Stomach (tissue), 9 donors: Measurements from ENCODE around the gene ATP8B4. TPM values are rescaled to one million over a fixed set of nuclear protein-coding genes. Genes with fewer than 3 reads are reported as not detected.

ENCODE experiments used
- DNase-seq, 2 donors: peaks; one replicate each; pipeline versions ENCODE4 v3.0.0 to v3.0.0-alpha.2; 2013 to 2019
- H3K27ac ChIP-seq, 5 donors: fragments of 200-600 bp in 4 of 5; sonication (generic) in 4 of 5; one replicate each; pipeline ENCODE4 v1.5.1; 2013 to 2019; ENCODE audit warnings: mild to moderate bottlenecking in 1 of 5, moderate library complexity in 1 of 5
- H3K27me3 ChIP-seq, 3 donors: fragments of 200-600 bp; sonication (generic); one replicate each; pipeline ENCODE4 v1.5.1; 2017 to 2019; ENCODE audit warnings: mixed run types in 1 of 3
- H3K36me3 ChIP-seq, 4 donors: fragments of 200-600 bp; sonication (generic); 1 replicate in 3 of 4; 2 replicates in 1 of 4; pipeline ENCODE4 v1.5.1; 2016 to 2019
- H3K4me1 ChIP-seq, 4 donors: fragments of 200-600 bp; sonication (generic); one replicate each; pipeline ENCODE4 v1.5.1; 2016 to 2019
- H3K4me3 ChIP-seq, 4 donors: fragments of 200-600 bp; sonication (generic) in 3 of 4; one replicate each; pipeline ENCODE4 v1.5.1; 2016 to 2019; ENCODE audit warnings: mild to moderate bottlenecking in 1 of 4
- H3K9me3 ChIP-seq, 4 donors: fragments of 200-600 bp; sonication (generic); one replicate each; pipeline ENCODE4 v1.5.1; 2016 to 2019
- EP300 ChIP-seq: sonication (generic); formaldehyde crosslinking; IDR thresholded peaks from one replicate; pipeline ENCODE4 v1.6.1; 2017; ENCODE audit warnings: antibody characterized with exemption
- POLR2A ChIP-seq, 4 donors: fragments of 450-650 bp; IDR thresholded peaks; one replicate each; pipeline ENCODE4 v1.6.1; 2016; ENCODE audit warnings: antibody characterized with exemption in 4 of 4, control low read depth in 2 of 4, mild to moderate bottlenecking in 1 of 4, moderate library complexity in 1 of 4
- POLR2AphosphoS5 ChIP-seq, 3 donors: sonication (generic); formaldehyde crosslinking; IDR thresholded peaks; one replicate each; pipeline ENCODE4 v1.6.1; 2016; ENCODE audit warnings: antibody characterized with exemption in 3 of 3
- WGBS, 5 donors: extraction: QIAGEN DNeasy Blood & Tissue Kit in 3 of 5; methylation state at CpG; one replicate each; pipeline versions ENCODE4 v1.1.5 to v1.1.7; 2013 to 2018; 5-methylcytosine and 5-hydroxymethylcytosine counted together
- intact Hi-C: fragments of 100-400 bp; cut with DNase I; formaldehyde crosslinking; loops from one replicate; pipeline ENCODE4 v1.15.1; 2023; ENCODE audit warnings: low total_unique reads
- polyA plus RNA-seq, 3 donors: library from polyadenylated mRNA; stranded (reverse); fragments of 200-250 nt; gene quantifications; one replicate each; pipeline ENCODE4 v1.2.3, GENCODE V29; 2013
- total RNA-seq, 5 donors: library from RNA; depleted of rRNA; stranded (reverse); fragments of >200 nt; gene quantifications; one replicate each; pipeline versions ENCODE4 v1.1.0 to v1.2.3, GENCODE V29; 2014 to 2016
- TF ChIP-seq, protein P1 (sequence below), 7 experiments: fragments of 450-650 bp in 4 of 7; fragments of 200-600 bp in 3 of 7; sonication (generic) in 3 of 7; IDR thresholded peaks; one replicate each; pipeline ENCODE4 v1.5.1; 2016 to 2019; ENCODE audit warnings: antibody characterized with exemption in 7 of 7, control low read depth in 2 of 7, mild to moderate bottlenecking in 1 of 7
- donor health status: healthy with polysubstance abuse.
- donor health status: Bipolar disorder and iron deficiency.
- donor health status: healthy.

ATP8B4 gene
- total and polyA plus RNA-seq, 8 donors, result under 0.01 to 14.3 (median 1.6) TPM

DNA sequence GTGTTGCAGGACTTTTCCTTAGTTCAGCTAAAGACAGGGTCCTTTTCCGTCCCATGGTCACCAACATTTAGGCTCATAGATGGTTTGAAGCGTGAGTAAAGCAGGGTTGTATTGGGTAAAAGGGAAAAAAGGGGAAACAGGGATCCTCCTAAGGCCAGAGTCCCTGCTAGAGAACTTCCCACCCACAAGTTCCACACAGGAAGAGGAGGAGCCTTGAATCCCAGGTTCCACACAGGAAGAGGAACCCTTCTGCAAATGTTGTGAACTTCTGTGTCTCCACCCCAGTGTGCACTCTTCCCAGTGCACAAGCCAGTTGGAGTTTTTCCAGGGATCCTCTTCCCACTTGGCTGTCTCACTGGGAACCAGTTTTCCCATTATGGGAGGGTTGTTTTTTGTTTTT lies 27.6 kb upstream of the ATP8B4 start:
- no peaks in the 10 kb centered on the region for H3K27me3 ChIP-seq
- 83 to 94% (median 88%) methylated on average over 2 of the region's 2 CpGs for WGBS, 5 donors
- no peak overlapping the region for H3K27ac ChIP-seq
- H3K4me3 ChIP-seq, result no peak overlapping the region
- no peak for DNase-seq
- intact Hi-C loops, result loop anchor here (10.0 kb wide), 1 partner anchor 1282 kb away; no protein-coding TSS in a partner anchor
- H3K36me3 ChIP-seq, result no peaks in the 10 kb centered on the region
- TF ChIP-seq EP300 (no peak), POLR2A (IDR thresholded peaks at IDR 0.05) (no peak), POLR2AphosphoS5 (IDR thresholded peaks at IDR 0.05) (no peak)
- TF ChIP-seq, protein P1, sequence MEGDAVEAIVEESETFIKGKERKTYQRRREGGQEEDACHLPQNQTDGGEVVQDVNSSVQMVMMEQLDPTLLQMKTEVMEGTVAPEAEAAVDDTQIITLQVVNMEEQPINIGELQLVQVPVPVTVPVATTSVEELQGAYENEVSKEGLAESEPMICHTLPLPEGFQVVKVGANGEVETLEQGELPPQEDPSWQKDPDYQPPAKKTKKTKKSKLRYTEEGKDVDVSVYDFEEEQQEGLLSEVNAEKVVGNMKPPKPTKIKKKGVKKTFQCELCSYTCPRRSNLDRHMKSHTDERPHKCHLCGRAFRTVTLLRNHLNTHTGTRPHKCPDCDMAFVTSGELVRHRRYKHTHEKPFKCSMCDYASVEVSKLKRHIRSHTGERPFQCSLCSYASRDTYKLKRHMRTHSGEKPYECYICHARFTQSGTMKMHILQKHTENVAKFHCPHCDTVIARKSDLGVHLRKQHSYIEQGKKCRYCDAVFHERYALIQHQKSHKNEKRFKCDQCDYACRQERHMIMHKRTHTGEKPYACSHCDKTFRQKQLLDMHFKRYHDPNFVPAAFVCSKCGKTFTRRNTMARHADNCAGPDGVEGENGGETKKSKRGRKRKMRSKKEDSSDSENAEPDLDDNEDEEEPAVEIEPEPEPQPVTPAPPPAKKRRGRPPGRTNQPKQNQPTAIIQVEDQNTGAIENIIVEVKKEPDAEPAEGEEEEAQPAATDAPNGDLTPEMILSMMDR (IDR thresholded peaks at IDR 0.05), result no peak
- H3K4me1 ChIP-seq, result peaks cover 0 to 8% (median 0%) of the 10 kb centered on the region in 4 donors
- H3K9me3 ChIP-seq, result no peaks in the 10 kb centered on the region

DNA sequence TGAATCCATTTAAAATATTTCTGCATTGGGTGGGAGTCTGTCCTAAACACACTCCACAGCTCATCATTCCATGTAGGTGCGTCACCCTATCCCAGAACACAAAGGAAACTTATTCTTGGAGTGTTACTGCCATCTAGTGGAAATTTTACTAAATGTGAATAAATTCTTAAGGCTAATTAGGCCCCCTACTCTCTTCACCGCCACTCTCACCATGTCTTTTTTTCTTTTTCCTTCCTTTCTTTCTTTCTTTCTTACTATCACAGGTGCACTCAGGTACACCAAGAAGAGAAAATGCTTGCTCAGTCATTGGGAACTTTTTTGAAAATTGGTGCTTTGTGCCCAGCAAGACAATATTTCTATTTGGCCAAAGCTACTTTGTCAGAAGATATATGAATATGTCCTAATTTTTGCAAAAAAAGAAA lies 26.4 kb upstream of the ATP8B4 start:
- Histone ChIP-seq H3K4me1 (peaks cover 0 to 8% (median 0%) of the 10 kb centered on the region in 4 donors), H3K9me3 (no peaks in the 10 kb centered on the region), H3K27me3 (no peaks in the 10 kb centered on the region), H3K27ac (no peak overlapping the region), H3K36me3 (no peaks in the 10 kb centered on the region), H3K4me3 (no peak overlapping the region)
- intact Hi-C loops, result loop anchor here (10.0 kb wide), 1 partner anchor 1281 kb away; no protein-coding TSS in a partner anchor
- TF ChIP-seq, protein P1 (IDR thresholded peaks at IDR 0.05), result peak in 5 of 7 experiments; percentile 22 to 65 (median 46)
- TF ChIP-seq POLR2AphosphoS5 (IDR thresholded peaks at IDR 0.05) (peak in 1 of 3 donors; percentile 18), EP300 (no peak), POLR2A (IDR thresholded peaks at IDR 0.05) (no peak)
- 2 to 13% (median 4%) methylated on average over 2 of the region's 2 CpGs for WGBS, 5 donors
- peak in 1 of 2 donors; percentile 89 for DNase-seq

DNA sequence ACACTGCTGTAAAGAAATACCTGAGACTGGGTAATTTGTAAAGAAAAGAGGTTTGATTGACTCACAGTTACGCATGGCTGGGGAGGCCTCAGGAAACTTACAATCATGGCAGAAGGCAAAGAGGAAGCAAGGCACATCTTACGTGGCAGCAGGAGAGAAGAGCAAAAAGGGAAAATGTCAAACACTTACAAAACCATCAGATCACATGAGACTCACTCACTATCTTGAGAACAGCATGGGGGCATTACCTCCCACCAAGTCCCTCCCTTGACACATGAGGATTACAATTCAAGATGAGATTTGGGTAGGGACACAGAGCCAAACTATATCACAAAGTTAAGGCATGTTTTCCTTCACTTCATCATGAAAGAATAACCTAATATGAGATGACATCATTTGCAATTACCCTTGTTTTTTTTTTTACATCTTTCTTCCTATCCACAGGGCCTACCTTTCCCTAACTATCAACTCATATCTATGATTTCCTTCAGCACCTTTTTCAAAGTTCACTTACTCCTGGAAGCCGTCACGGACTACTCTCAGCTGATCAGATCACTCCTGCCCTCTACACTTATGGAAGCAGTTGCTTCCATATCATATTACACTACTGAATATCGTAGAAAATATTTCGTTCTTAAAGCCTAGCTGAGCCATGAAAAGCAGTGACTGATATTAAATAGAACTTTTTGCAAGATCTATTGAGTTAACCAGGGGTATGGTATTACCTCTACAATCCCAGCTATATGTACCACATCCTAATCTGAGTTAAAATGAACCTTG lies 25.5 kb upstream of the ATP8B4 start:
- no peak overlapping the region for H3K27ac ChIP-seq
- no peaks in the 10 kb centered on the region for H3K27me3 ChIP-seq
- intact Hi-C loops, result loop anchor here (10.0 kb wide), 1 partner anchor 1280 kb away; no protein-coding TSS in a partner anchor
- no peaks in the 10 kb centered on the region for H3K9me3 ChIP-seq
- no peaks in the 10 kb centered on the region for H3K36me3 ChIP-seq
- 62 to 74% (median 71%) methylated on average over 6 of the region's 6 CpGs for WGBS, 5 donors
- TF ChIP-seq POLR2A (IDR thresholded peaks at IDR 0.05), result no peak
- TF ChIP-seq EP300, result no peak
- TF ChIP-seq, protein P1 (IDR thresholded peaks at IDR 0.05), result no peak
- no peak for TF ChIP-seq POLR2AphosphoS5 (IDR thresholded peaks at IDR 0.05)
- no peak overlapping the region for H3K4me3 ChIP-seq
- peaks cover 0 to 8% (median 0%) of the 10 kb centered on the region in 4 donors for H3K4me1 ChIP-seq
- DNase-seq, result no peak

DNA sequence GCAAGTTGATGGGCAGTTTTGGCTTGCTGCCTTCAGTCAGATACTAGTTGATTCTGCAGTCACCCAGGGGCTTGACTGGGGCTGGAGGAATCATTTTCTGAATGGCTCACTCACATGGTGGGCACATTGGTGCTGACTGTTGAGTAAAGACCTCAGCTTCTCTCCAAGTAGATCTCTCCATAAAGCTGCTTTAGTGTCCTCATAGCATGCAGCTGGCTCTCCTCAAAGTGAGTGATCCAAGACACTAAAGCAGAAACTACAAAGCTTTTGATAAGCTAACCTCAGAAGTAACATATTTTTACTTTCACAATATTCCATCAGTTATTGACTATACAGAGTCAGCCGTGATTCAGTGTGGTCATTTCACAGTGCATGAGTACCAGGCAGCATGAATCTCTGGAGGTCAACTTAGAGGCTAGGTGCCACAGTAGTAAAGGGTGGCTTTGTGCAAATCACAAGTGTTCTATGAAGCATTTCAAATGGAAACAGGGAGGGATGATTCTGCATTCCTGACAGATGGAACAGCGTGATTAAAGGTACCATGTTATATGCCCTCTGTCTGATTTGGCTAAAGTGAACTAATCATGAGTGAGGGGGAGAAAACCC lies 24.3 kb upstream of the ATP8B4 start:
- H3K9me3 ChIP-seq, result no peaks in the 10 kb centered on the region
- peaks cover 0 to 8% (median 0%) of the 10 kb centered on the region in 4 donors for H3K4me1 ChIP-seq
- DNase-seq, result no peak
- H3K4me3 ChIP-seq, result no peak overlapping the region
- TF ChIP-seq, protein P1 (IDR thresholded peaks at IDR 0.05), result no peak
- TF ChIP-seq POLR2A (IDR thresholded peaks at IDR 0.05), result no peak
- 80 to 83% (median 81%) methylated on average over 2 of the region's 2 CpGs for WGBS, 5 donors
- H3K36me3 ChIP-seq, result no peaks in the 10 kb centered on the region
- H3K27ac ChIP-seq, result no peak overlapping the region
- intact Hi-C loops, result loop anchor here (10.0 kb wide), 1 partner anchor 1279 kb away; no protein-coding TSS in a partner anchor
- no peaks in the 10 kb centered on the region for H3K27me3 ChIP-seq
